Measurements from ENCODE around the gene TFF2.

The TFF2 gene

GRCh38 chr21:42332557-42333317 lies 18.1 kb downstream of the TFF2 start:
- DNase-seq (ENCODE audit: low read depth): no peak
- no peak overlapping the region for H3K4me3 ChIP-seq (ENCODE audit: low read depth, low read length)

GRCh38 chr21:42331660-42332059 lies 19.1 kb downstream of the TFF2 start:
- H3K4me3 ChIP-seq (ENCODE audit: low read depth, low read length): no peak overlapping the region
- no peak for DNase-seq (ENCODE audit: low read depth)

- DNase-seq (ENCODE audit: low read depth): no peak
- no peak overlapping the region for H3K4me3 ChIP-seq (ENCODE audit: low read depth, low read length)
These were observed 20.1 kb downstream of the TFF2 start for GRCh38 chr21:42330380-42331371.

- no peak for DNase-seq (ENCODE audit: low read depth)
- no peak overlapping the region for H3K4me3 ChIP-seq (ENCODE audit: low read depth, low read length)
These were observed 25.9 kb downstream of the TFF2 start for GRCh38 chr21:42324896-42325295.

GRCh38 chr21:42321845-42322244 lies 28.9 kb downstream of the TFF2 start:
- H3K4me3 ChIP-seq (ENCODE audit: low read depth, low read length): no peak overlapping the region
- no peak for DNase-seq (ENCODE audit: low read depth)

- H3K4me3 ChIP-seq (ENCODE audit: low read depth, low read length): no peak overlapping the region
- DNase-seq (ENCODE audit: low read depth): no peak
These were observed 29.6 kb downstream of the TFF2 start for GRCh38 chr21:42321231-42321630.

GRCh38 chr21:42320791-42321190 lies 30.0 kb downstream of the TFF2 start:
- DNase-seq (ENCODE audit: low read depth): no peak
- H3K4me3 ChIP-seq (ENCODE audit: low read depth, low read length): no peak overlapping the region

GRCh38 chr21:42319851-42320572 lies 30.8 kb downstream of the TFF2 start:
- DNase-seq (ENCODE audit: low read depth): no peak
- no peak overlapping the region for H3K4me3 ChIP-seq (ENCODE audit: low read depth, low read length)

GRCh38 chr21:42319376-42319775 lies 31.4 kb downstream of the TFF2 start:
- H3K4me3 ChIP-seq (ENCODE audit: low read depth, low read length): no peak overlapping the region
- DNase-seq (ENCODE audit: low read depth): no peak

GRCh38 chr21:42317826-42318746 lies 32.7 kb downstream of the TFF2 start:
- no peak for DNase-seq (ENCODE audit: low read depth)
- no peak overlapping the region for H3K4me3 ChIP-seq (ENCODE audit: low read depth, low read length)

- no peak for DNase-seq (ENCODE audit: low read depth)
- H3K4me3 ChIP-seq (ENCODE audit: low read depth, low read length): no peak overlapping the region
These were observed 33.5 kb downstream of the TFF2 start for GRCh38 chr21:42317341-42317741.

GRCh38 chr21:42316891-42317290 lies 33.9 kb downstream of the TFF2 start:
- H3K4me3 ChIP-seq (ENCODE audit: low read depth, low read length): no peak overlapping the region

GRCh38 chr21:42315296-42315891 lies 35.4 kb downstream of the TFF2 start, which contains the start of gene TFF3:
TFF3 (minus strand) TSS chr21:42315409; CDS start chr21:42315374, 35 bp downstream.
- no peak within 1 kb of the TSS for H3K4me3 ChIP-seq (ENCODE audit: low read depth, low read length)
- no peak for DNase-seq (ENCODE audit: low read depth)

More at GRCh38 chr21:42316891-42317290, 33.9 kb downstream of the TFF2 start:
- DNase-seq (ENCODE audit: low read depth): no peak

GRCh38 chr21:42314616-42315295 lies 36.0 kb downstream of the TFF2 start:
- no peak overlapping the region for H3K4me3 ChIP-seq (ENCODE audit: low read depth, low read length)

GRCh38 chr21:42313501-42313969 lies 37.3 kb downstream of the TFF2 start:
- no peak overlapping the region for H3K4me3 ChIP-seq (ENCODE audit: low read depth, low read length)
- no peak for DNase-seq (ENCODE audit: low read depth)

More at GRCh38 chr21:42314616-42315295, 36.0 kb downstream of the TFF2 start:
- no peak for DNase-seq (ENCODE audit: low read depth)

GRCh38 chr21:42312626-42313104 lies 38.1 kb downstream of the TFF2 start:
- DNase-seq (ENCODE audit: low read depth): no peak
- no peak overlapping the region for H3K4me3 ChIP-seq (ENCODE audit: low read depth, low read length)

GRCh38 chr21:42311816-42312625 lies 38.8 kb downstream of the TFF2 start:
- DNase-seq (ENCODE audit: low read depth): no peak
- H3K4me3 ChIP-seq (ENCODE audit: low read depth, low read length): no peak overlapping the region
